ENCODE results near the gene HOXB6.
A peak's percentile ranks its signal among the peaks of the same experiment; 100 is the strongest.

Gene HOXB6

GRCh38 chr17:48634493-48635208, 29.9 kb upstream of the HOXB6 start:
- no peak for DNase-seq

- no peak for DNase-seq
Observed at GRCh38 chr17:48633266-48633677, 28.5 kb upstream of the HOXB6 start.

- no peak for DNase-seq
Observed at GRCh38 chr17:48632579-48633265, 27.9 kb upstream of the HOXB6 start.

GRCh38 chr17:48631693-48632578, 27.1 kb upstream of the HOXB6 start:
- DNase-seq, result no peak

GRCh38 chr17:48630925-48631692, 26.3 kb upstream of the HOXB6 start:
- DNase-seq, result no peak

GRCh38 chr17:48630009-48630924, 25.5 kb upstream of the HOXB6 start:
- no peak for DNase-seq

- no peak for DNase-seq
Observed at GRCh38 chr17:48629411-48629759, 24.6 kb upstream of the HOXB6 start.

GRCh38 chr17:48628649-48629410, 24.0 kb upstream of the HOXB6 start:
- no peak for DNase-seq

GRCh38 chr17:48627623-48628521, 23.1 kb upstream of the HOXB6 start:
- no peak for DNase-seq

- no peak for DNase-seq
Observed at GRCh38 chr17:48627118-48627597, 22.4 kb upstream of the HOXB6 start.

- DNase-seq, result peak; percentile 13
Observed at GRCh38 chr17:48626245-48627117, 21.7 kb upstream of the HOXB6 start, which contains the start of gene HOXB9. HOXB9 (minus strand) TSS chr17:48626358; CDS start chr17:48626269, 89 bp downstream.

GRCh38 chr17:48625495-48626244, 20.9 kb upstream of the HOXB6 start:
- DNase-seq, result peak; percentile 5

- DNase-seq, result peak; percentile 4
Observed at GRCh38 chr17:48624544-48625494, 20.0 kb upstream of the HOXB6 start.

- DNase-seq, result no peak
Observed at GRCh38 chr17:48624118-48624517, 19.3 kb upstream of the HOXB6 start.

GRCh38 chr17:48623583-48623982, 18.8 kb upstream of the HOXB6 start:
- DNase-seq, result no peak

- DNase-seq, result no peak
Observed at GRCh38 chr17:48622857-48623256, 18.1 kb upstream of the HOXB6 start.

Measured in NCI-H1105 (cell line).